Activated CD8-positive, alpha-beta T cell treated with anti-CD3 and anti-CD28 coated beads, Interleukin-2, amount 10 ng/mL, durations not matched to agents 7 days and 5 days (primary cell): ENCODE measurements around the gene EEIG2. TPM values are rescaled to one million over a fixed set of nuclear protein-coding genes. Genes with fewer than 3 reads are reported as not detected.
"Not testable (repeated sequence)": the region's sequence is repeated elsewhere in the genome, so short reads cannot be mapped to it uniquely, and the experiment has no call there.

Experiments
- ATAC-seq: fragments of 150-1000 bp; cut with Tn5 transposase; one replicate; pipeline ENCODE4 v1.10.0; 2021; ENCODE audit warnings: moderate library complexity
- CTCF ChIA-PET: fragments of 350-600 bp; sonication (Branson Sonifier 250); formaldehyde crosslinking; loops from one replicate; lab custom pipeline; 2021; ENCODE audit warnings: antibody characterized with exemption; lab: Charles Lee
- POLR2A ChIA-PET: fragments of 350-600 bp; sonication (Branson Sonifier 250); formaldehyde crosslinking; loops from one replicate; lab custom pipeline; 2021; ENCODE audit warnings: antibody characterized with exemption; lab: Charles Lee
- DNase-seq: peaks from one replicate; pipeline ENCODE4 v3.0.0-alpha.2; 2020
- H3K27ac Mint-ChIP-seq: one replicate; pipeline ENCODE4 v1.8.0; 2021; ENCODE audit warnings: mild to moderate bottlenecking, mixed read lengths
- H3K27me3 Mint-ChIP-seq: one replicate; pipeline ENCODE4 v1.8.0; 2021; ENCODE audit warnings: low read depth, mixed read lengths
- H3K36me3 Mint-ChIP-seq: one replicate; pipeline ENCODE4 v1.8.0; 2021; ENCODE audit warnings: low read depth, mixed read lengths
- H3K4me1 Mint-ChIP-seq: one replicate; pipeline ENCODE4 v1.8.0; 2021; ENCODE audit warnings: low read depth, mixed read lengths
- H3K4me3 Mint-ChIP-seq: one replicate; pipeline ENCODE4 v1.8.0; 2021; ENCODE audit warnings: mild to moderate bottlenecking, mixed read lengths
- H3K9me3 Mint-ChIP-seq: one replicate; pipeline ENCODE4 v1.8.0; 2022; ENCODE audit warnings: mixed read lengths; ENCODE audit not compliant: insufficient read depth
- total RNA-seq, 2 experiments: library from RNA; stranded (reverse); gene quantifications; one replicate each; pipeline ENCODE4 v1.2.3, GENCODE V29; 2021

Gene EEIG2
- total RNA-seq, result 10 to 100 TPM; 18.1 to 18.9 TPM

DNA sequence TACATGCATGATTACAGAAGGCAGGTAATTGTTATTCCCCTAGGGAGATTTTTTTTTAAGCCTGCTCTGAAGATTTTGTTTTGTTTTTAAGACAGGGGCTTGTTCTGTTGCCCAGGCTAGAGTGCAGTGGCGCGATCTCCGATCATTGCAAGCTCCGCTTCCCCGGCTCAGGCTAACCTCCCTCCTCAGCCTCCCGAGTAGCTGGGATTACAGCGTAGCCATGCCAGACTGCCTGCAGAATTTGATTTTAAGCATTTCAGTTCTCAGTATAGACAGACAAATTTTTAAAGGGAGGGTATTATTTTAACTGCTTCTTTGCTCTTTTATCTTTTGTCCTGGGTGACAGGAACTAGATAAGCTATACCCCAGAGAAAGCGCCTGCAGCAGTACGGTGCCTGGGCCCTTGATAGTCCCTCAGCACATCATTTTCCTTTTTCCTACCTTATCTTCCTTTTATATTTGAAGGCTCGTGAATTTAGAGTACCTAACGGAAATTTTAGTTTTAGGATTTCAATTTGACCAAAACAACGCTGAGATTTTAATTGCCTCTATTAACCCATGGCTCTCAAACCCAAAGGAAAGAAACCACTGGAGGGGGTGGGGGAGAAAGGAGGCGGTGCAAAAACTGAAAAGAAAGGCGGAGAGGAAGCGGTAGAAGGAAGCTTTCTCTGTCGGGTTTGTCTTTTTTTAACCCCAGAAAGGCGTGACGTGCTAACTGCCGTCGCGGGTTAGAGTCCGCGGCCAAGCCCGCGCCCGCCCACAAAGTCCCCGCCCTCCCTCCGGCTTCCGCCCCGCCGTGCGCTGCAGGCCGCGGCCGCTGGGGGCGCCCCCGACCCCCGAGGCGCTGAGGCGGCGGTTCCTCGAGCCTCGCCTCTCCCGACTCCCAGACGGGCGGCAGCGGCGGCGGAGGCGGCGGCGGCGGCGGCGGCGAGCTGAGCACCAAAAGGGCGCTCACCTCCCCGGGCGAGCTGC lies at the start of gene EEIG2:
EEIG2 (plus strand) TSS at position 886 of the 972 bp plus-strand sequence. CDS start 329 bp downstream, outside the sequence.
- POLR2A ChIA-PET, result interaction anchor here (0.6 to 3.6 kb wide), 12 partner anchors 8 to 596 kb away, joined by 3 to 27 read pairs (median 5); partner anchors contain the start of genes HENMT1, PRPF38B and SLC25A24
- ATAC-seq, result peak; percentile 81

DNA sequence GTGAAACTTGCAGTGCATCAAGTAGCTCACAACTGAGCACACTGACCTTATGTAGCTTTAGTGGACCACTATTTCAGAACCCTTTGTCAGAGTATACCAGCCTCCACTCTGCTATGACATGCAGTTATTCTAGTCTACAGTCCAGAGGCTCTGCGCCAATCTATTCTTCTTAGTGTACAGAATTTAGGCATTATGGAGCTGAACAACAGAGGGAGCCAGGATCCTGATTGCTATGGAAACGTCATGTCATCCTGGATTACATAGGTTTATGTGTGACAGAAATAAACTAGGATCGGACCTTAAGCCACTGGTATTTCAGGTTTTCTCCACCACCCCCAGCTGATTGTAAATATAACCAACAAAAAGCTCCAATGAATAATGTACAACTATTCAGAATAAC lies 48.1 kb upstream of the EEIG2 start:
- Mint-ChIP-seq H3K4me1 (no peaks in the 10 kb centered on the region), H3K27me3 (peaks cover 51% of the 10 kb centered on the region), H3K9me3 (no peaks in the 10 kb centered on the region), H3K27ac (no peak overlapping the region), H3K36me3 (no peaks in the 10 kb centered on the region), H3K4me3 (no peak overlapping the region)
- DNase-seq (no peak), ATAC-seq (no peak)
- ChIA-PET CTCF (interaction anchor here (0.9 to 5.5 kb wide), 9 partner anchors 10 to 387 kb away, joined by 3 to 104 read pairs (median 6); partner anchors contain the start of genes EEIG2 and PRPF38B), POLR2A (interaction anchor here (1.2 kb wide), 1 partner anchor 133 kb away, joined by 3 read pairs; no protein-coding TSS in a partner anchor)

More for the DNA sequence above, at the start of gene EEIG2:
- H3K9me3 Mint-ChIP-seq, result no peaks in the 10 kb centered on the region
- peak within 1 kb of the TSS; percentile 92 for H3K27ac Mint-ChIP-seq
- peak; percentile 91 for DNase-seq
- no peaks in the 10 kb centered on the region for H3K36me3 Mint-ChIP-seq
- H3K27me3 Mint-ChIP-seq, result no peaks in the 10 kb centered on the region
- CTCF ChIA-PET, result interaction anchor here (0.7 to 7.1 kb wide), 38 partner anchors 8 to 730 kb away, joined by 3 to 160 read pairs (median 5); partner anchors contain the start of genes HENMT1, PRPF38B, SLC25A24 and VAV3
- peak within 1 kb of the TSS; percentile 97 for H3K4me3 Mint-ChIP-seq
- peaks cover 33% of the 10 kb centered on the region for H3K4me1 Mint-ChIP-seq

DNA sequence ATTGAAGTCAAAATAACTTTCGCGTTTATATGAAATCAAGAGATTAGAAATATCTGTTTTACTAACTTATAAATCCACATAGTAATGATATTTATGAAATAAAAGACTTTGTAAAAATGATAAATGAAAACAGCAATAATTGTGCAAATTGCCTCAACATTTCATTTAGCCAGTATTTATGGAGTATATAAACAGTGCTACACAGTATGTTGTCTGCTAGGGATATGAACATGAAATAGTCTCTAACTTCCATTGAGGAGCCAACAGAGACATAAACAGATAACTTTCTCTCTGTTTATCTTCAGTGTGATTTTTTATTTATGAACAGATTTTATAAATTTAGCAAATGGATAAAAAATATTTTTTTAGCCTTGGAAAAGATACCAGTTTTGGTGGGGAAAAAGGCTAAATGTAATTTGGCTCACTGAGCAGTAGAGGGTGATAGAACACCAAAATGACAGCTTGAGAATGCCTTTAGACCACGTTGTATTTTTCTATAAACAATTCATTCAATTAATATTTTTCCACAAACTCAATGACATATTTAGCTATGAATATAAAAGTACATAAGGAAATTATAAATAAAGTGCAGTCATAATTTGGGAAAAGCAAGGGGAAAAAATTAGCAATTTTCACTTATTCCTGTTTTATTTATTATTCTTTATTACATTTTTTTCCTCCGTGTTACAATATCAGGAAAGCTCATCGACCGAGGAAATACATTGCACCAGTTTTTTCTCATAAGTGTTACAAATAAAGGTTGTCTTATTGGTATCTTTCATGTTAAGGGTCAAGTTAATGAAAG lies 47.5 kb upstream of the EEIG2 start:
- no peak overlapping the region for H3K27ac Mint-ChIP-seq
- DNase-seq (no peak), ATAC-seq (no peak)
- POLR2A ChIA-PET, result interaction anchor here (1.1 kb wide), 2 partner anchors 47 to 49 kb away, joined by 3 to 4 read pairs; partner anchors contain the start of gene EEIG2
- H3K9me3 Mint-ChIP-seq, result no peaks in the 10 kb centered on the region
- H3K36me3 Mint-ChIP-seq, result no peaks in the 10 kb centered on the region
- CTCF ChIA-PET, result interaction anchor here (0.6 to 5.5 kb wide), 14 partner anchors 10 to 386 kb away, joined by 3 to 104 read pairs (median 3); partner anchors contain the start of genes EEIG2 and PRPF38B
- H3K4me1 Mint-ChIP-seq, result no peaks in the 10 kb centered on the region
- no peak overlapping the region for H3K4me3 Mint-ChIP-seq
- peaks cover 57% of the 10 kb centered on the region for H3K27me3 Mint-ChIP-seq

DNA sequence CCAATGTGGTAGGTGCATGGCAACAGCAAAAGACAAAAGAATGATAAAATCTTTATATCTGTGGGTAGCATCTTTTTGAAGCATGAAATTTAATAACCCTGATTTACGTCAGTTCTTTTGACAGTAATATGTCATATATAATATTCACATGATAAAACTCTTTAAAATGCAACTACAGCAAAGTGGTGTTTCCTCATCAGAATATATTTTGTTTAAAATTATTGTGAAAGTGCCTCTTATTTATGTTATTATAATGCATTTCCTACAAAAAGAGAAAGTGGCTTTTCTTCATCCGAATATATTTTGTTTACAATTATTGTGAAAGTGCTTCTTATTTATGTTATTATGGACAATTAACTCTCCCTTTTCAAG lies 46.9 kb upstream of the EEIG2 start:
- Mint-ChIP-seq H3K4me3 (no peak overlapping the region), H3K36me3 (no peaks in the 10 kb centered on the region), H3K9me3 (no peaks in the 10 kb centered on the region), H3K27me3 (peaks cover 56% of the 10 kb centered on the region), H3K4me1 (no peaks in the 10 kb centered on the region), H3K27ac (no peak overlapping the region)
- ATAC-seq, result no peak
- POLR2A ChIA-PET, result interaction anchor here (1.1 kb wide), 2 partner anchors 47 to 48 kb away, joined by 3 to 4 read pairs; partner anchors contain the start of gene EEIG2
- DNase-seq, result no peak
- CTCF ChIA-PET, result interaction anchor here (0.6 to 5.5 kb wide), 10 partner anchors 15 to 179 kb away, joined by 3 to 104 read pairs (median 3); partner anchors contain the start of genes EEIG2 and PRPF38B

DNA sequence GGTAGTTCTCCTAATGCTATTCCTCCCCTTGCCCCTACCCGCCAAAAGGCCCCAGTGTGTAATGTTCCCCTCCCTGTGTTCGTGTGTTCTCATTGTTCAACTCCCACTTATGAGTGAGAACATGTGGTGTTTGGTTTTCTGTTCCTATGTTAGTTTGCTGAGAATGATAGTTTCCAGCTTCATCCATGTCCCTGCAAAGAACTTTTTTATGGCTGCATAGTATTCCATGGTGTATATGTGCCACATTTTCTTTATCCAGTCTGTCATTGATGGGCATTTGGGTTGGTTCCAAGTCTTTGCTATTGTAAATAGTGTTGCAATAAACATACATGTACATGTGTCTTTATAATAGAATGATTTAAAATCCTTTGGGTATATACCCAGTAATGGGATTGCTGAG lies 46.0 kb upstream of the EEIG2 start:
- H3K36me3 Mint-ChIP-seq, H3K27ac Mint-ChIP-seq, H3K4me3 Mint-ChIP-seq, POLR2A ChIA-PET, H3K4me1 Mint-ChIP-seq, ATAC-seq, H3K9me3 Mint-ChIP-seq, DNase-seq: not testable (repeated sequence)
- CTCF ChIA-PET, result interaction anchor here (2.2 to 3.1 kb wide), 2 partner anchors 46 to 130 kb away, joined by 14 to 19 read pairs; partner anchors contain the start of gene EEIG2
- H3K27me3 Mint-ChIP-seq, result peaks cover 59% of the 10 kb centered on the region

DNA sequence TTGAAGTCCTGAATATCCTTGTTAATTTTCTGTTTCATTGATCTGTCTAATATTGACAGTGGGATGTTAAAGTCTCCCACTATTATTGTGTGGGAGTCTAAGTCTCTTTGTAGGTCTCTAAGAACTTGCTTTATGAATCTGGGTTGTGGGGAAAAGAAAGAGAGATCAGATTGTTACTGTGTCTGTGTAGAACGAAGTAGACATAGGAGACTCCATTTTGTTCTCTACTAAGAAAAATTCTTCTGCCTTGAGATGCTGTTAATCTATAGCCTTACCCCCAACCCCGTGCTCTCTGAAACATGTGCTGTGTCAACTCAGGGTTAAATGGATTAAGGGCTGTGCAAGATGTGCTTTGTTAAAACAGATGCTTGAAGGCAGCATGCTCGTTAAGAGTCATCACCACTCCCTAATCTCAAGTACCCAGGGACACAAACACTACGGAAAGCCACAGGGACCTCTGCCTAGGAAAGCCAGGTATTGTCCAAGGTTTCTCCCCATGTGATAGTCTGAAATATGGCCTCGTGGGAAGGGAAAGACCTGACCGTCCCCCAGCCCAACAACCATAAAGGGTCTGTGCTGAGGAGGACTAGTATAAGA lies 42.5 kb upstream of the EEIG2 start:
- POLR2A ChIA-PET, H3K36me3 Mint-ChIP-seq, H3K4me3 Mint-ChIP-seq, H3K4me1 Mint-ChIP-seq, H3K27ac Mint-ChIP-seq, DNase-seq, ATAC-seq, H3K9me3 Mint-ChIP-seq: not testable (repeated sequence)
- CTCF ChIA-PET, result interaction anchor here (1.1 kb wide), 1 partner anchor 43 kb away, joined by 5 read pairs; the partner anchor contains the start of gene EEIG2
- peaks cover 50% of the 10 kb centered on the region for H3K27me3 Mint-ChIP-seq

DNA sequence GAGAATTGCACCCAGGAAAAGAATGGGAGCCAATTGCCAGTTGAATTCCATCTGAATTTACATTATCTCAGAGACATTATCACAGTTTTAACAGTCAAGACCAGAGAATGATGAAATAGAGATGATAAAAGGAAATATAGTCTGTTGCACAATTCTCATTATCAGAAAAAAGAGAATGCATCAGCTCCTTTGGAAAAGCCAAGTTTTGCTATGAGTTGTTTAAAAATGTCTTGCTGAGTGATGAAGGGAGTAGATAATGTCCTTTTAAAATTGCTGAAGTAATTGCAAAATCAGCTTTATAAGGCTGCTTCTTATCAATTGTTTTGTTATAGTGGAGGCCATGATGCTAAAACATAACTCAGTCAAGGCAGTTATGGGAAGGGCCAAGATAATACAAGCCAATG lies 37.9 kb upstream of the EEIG2 start:
- Mint-ChIP-seq H3K27me3 (peaks cover 24% of the 10 kb centered on the region), H3K4me3 (no peak overlapping the region), H3K4me1 (no peaks in the 10 kb centered on the region), H3K9me3 (no peaks in the 10 kb centered on the region), H3K27ac (no peak overlapping the region), H3K36me3 (no peaks in the 10 kb centered on the region)
- DNase-seq (no peak), ATAC-seq (no peak)
- ChIA-PET POLR2A (no interaction called here), CTCF (interaction anchor here (0.7 to 2.1 kb wide), 6 partner anchors 11 to 122 kb away, joined by 4 to 13 read pairs (median 5); partner anchors contain the start of gene EEIG2)

DNA sequence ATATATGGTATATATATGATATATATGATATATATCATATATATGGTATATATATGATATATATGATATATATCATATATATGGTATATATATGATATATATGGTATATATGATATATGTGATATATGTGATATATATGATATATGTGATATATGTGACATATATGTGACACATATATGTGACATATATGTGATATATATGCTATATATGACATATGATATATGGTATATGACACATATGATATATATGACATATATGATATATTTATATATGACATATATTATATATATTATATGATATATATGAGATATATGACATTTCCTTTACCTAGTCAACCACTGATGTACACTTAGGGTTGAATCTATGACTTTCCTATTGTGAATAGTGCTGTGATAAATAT lies 36.1 kb upstream of the EEIG2 start:
- H3K9me3 Mint-ChIP-seq, result no peaks in the 10 kb centered on the region
- no peak overlapping the region for H3K27ac Mint-ChIP-seq
- H3K4me1 Mint-ChIP-seq, result no peaks in the 10 kb centered on the region
- H3K4me3 Mint-ChIP-seq, result no peak overlapping the region
- no peaks in the 10 kb centered on the region for H3K36me3 Mint-ChIP-seq
- POLR2A ChIA-PET, result no interaction called here
- CTCF ChIA-PET, result no interaction called here
- no peak for DNase-seq
- no peak for ATAC-seq
- peaks cover 16% of the 10 kb centered on the region for H3K27me3 Mint-ChIP-seq

DNA sequence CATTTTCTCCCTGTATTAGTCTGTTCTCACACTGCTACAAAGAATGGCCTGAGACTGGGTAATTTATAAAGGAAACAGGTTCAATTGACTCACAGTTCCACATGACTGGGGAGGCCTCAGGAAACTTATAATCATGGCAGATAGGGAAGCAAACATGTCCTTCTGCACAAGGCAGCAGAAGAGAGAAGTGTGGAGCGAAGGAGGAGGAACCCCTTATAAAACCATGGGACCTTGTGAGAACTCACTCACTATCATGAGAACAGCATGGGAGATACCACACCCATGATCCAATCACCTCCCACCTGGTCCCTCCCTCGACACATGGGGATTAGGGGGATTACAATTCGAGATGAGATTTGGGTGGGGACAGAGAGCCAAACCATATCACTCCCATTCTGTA lies 35.2 kb upstream of the EEIG2 start:
- DNase-seq, result no peak
- CTCF ChIA-PET, result no interaction called here
- no peak for ATAC-seq
- no peaks in the 10 kb centered on the region for H3K9me3 Mint-ChIP-seq
- no peak overlapping the region for H3K27ac Mint-ChIP-seq
- H3K4me1 Mint-ChIP-seq, result no peaks in the 10 kb centered on the region
- POLR2A ChIA-PET, result no interaction called here
- H3K36me3 Mint-ChIP-seq, result no peaks in the 10 kb centered on the region
- no peak overlapping the region for H3K4me3 Mint-ChIP-seq
- H3K27me3 Mint-ChIP-seq, result peaks cover 10% of the 10 kb centered on the region

DNA sequence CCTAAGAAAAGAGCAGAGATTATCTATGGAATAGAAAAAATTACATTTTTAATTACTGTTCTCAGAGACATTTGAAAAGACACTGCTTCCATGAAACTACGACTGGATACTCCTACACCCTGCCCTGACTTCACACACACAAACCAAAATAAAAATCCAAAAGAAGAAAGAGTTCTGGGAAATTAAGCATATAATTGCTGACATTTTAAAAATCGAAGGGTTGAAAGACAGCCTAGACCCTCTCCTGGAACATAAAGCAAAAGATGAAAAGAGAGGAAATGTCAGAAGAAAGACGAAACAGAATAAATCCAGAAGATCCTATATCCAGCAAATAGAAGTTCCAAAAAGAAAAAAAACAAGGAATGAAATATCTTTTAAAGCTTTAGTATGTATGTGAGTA lies 32.8 kb upstream of the EEIG2 start:
- H3K4me3 Mint-ChIP-seq, result no peak overlapping the region
- POLR2A ChIA-PET, result no interaction called here

More for the DNA sequence above, 32.8 kb upstream of the EEIG2 start:
- no peak for DNase-seq
- CTCF ChIA-PET, result interaction anchor here (1.0 kb wide), 1 partner anchor 34 kb away, joined by 3 read pairs; no protein-coding TSS in a partner anchor
- Mint-ChIP-seq H3K4me1 (no peaks in the 10 kb centered on the region), H3K36me3 (no peaks in the 10 kb centered on the region), H3K9me3 (no peaks in the 10 kb centered on the region), H3K27ac (no peak overlapping the region), H3K27me3 (peaks cover 7% of the 10 kb centered on the region)
- ATAC-seq, result no peak
